GM12878 (cell line): Measurements from ENCODE around the gene GLI1. TPM values are rescaled to one million over a fixed set of nuclear protein-coding genes. Genes with fewer than 3 reads are reported as not detected.

ENCODE experiments used
- ATAC-seq: fragments of 200-7000 bp; cut with Tn5 transposase; 3 replicates; pipeline ENCODE4 v1.9.1; 2020; ENCODE audit warnings: mild to moderate bottlenecking, moderate library complexity
- BruUV-seq: library from RNA; stranded (reverse); fragments of 400-500 nt; replicated peaks from 2 replicates; lab custom pipeline; 2021; lab: Mats Ljungman, UMichigan
- CTCF ChIA-PET: fragments of 300-600 bp; sonication (Branson Sonifier 250); formaldehyde crosslinking; extraction: SDS; loops from one replicate; lab custom pipeline; 2021; ENCODE audit warnings: inconsistent platforms; lab: Yijun Ruan, JAX
- POLR2A ChIA-PET: fragments of 350-600 bp; formaldehyde crosslinking; extraction: SDS; loops from one replicate; lab custom pipeline; 2021; ENCODE audit warnings: inconsistent platforms; lab: Charles Lee
- RAD21 ChIA-PET: fragments of 300-600 bp; sonication (Branson Sonifier 250); formaldehyde crosslinking; loops from one replicate; lab custom pipeline; 2023; ENCODE audit warnings: antibody characterized with exemption; ENCODE audit not compliant: unreplicated experiment; lab: Charles Lee
- SMC1A ChIA-PET: fragments of 300-600 bp; sonication (Branson Sonifier 250); formaldehyde crosslinking; loops from one replicate; lab custom pipeline; 2023; ENCODE audit not compliant: unreplicated experiment, uncharacterized antibody; lab: Charles Lee
- DNase-seq: peaks from one replicate; pipeline ENCODE4 v3.0.0-alpha.2; 2011; ENCODE audit warnings: low read depth, low spot score
- FAIRE-seq: peaks from 3 replicates; lab custom pipeline; 2011; peaks lifted over from hg19 to GRCh38; lab: Jason Lieb, UNC
- H2AFZ ChIP-seq: 2 replicates; pipeline ENCODE4 v1.6.0; 2011; ENCODE audit warnings: low read depth, low read length, control low read depth; ENCODE audit not compliant: control insufficient read depth
- H3K27ac ChIP-seq: 2 replicates; pipeline ENCODE4 v1.5.1; 2011; ENCODE audit warnings: control low read depth; ENCODE audit not compliant: control insufficient read depth, insufficient read depth
- H3K27me3 ChIP-seq, 2 experiments: replicated peaks in 1 of 2; 2 replicates each; pipeline versions ENCODE4 v1.6.0 to v1.6.1; 2011; ENCODE audit warnings: low read length in 1 of 2; ENCODE audit not compliant: control insufficient read depth in 2 of 2, insufficient read depth in 2 of 2
- H3K36me3 ChIP-seq, 2 experiments: 2 replicates each; pipeline ENCODE4 v1.5.1; 2011; ENCODE audit warnings: low read length in 1 of 2; ENCODE audit not compliant: control insufficient read depth in 2 of 2, insufficient read depth in 2 of 2
- H3K4me1 ChIP-seq: 2 replicates; pipeline ENCODE4 v1.6.1; 2011; ENCODE audit warnings: mild to moderate bottlenecking, low read length, moderate library complexity, mixed read lengths; ENCODE audit not compliant: control insufficient read depth, insufficient read depth
- H3K4me2 ChIP-seq: 2 replicates; pipeline ENCODE4 v1.6.0; 2011; ENCODE audit warnings: control low read depth; ENCODE audit not compliant: control insufficient read depth, insufficient read depth
- H3K4me3 ChIP-seq: fragments of 200-600 bp; sonication (generic); 2 replicates; pipeline ENCODE4 v1.5.1; 2016
- H3K79me2 ChIP-seq: 2 replicates; pipeline ENCODE4 v1.6.0; 2011; ENCODE audit warnings: low read length; ENCODE audit not compliant: control insufficient read depth, insufficient read depth
- H3K9ac ChIP-seq: 2 replicates; pipeline ENCODE4 v1.8.0; 2011; ENCODE audit warnings: low read length, control low read depth, mixed read lengths; ENCODE audit not compliant: control insufficient read depth, insufficient read depth
- H3K9me3 ChIP-seq: replicated peaks from 3 replicates; pipeline ENCODE4 v1.5.1; 2011; ENCODE audit warnings: mild to moderate bottlenecking, low read length; ENCODE audit not compliant: control insufficient read depth, insufficient read depth
- H4K20me1 ChIP-seq: 2 replicates; pipeline ENCODE4 v1.6.0; 2011; ENCODE audit not compliant: control insufficient read depth, insufficient read depth
- BCL3 ChIP-seq: IDR thresholded peaks from 2 replicates; pipeline ENCODE4 v1.6.1; 2011; ENCODE audit warnings: borderline replicate concordance, low read depth, mild to moderate bottlenecking, moderate library complexity, low read length; ENCODE audit not compliant: insufficient read depth, poor library complexity, severe bottlenecking
- BCLAF1 ChIP-seq: fragments of 450-650 bp; IDR thresholded peaks from 2 replicates; pipeline ENCODE4 v1.6.1; 2017; ENCODE audit warnings: antibody characterized with exemption, mild to moderate bottlenecking, moderate library complexity
- CHD2 ChIP-seq: IDR thresholded peaks from 2 replicates; pipeline ENCODE4 v1.6.1; 2011; ENCODE audit warnings: low read depth, low read length, improper control_type of control experiment, borderline replicate concordance
- CTCF ChIP-seq, 3 experiments: IDR thresholded peaks in 2 of 3; conservative IDR thresholded peaks in 1 of 3; 2 replicates each; pipeline ENCODE4 v1.5.1; 2011; ENCODE audit warnings: low read depth in 3 of 3, low read length in 3 of 3, mild to moderate bottlenecking in 3 of 3, control low read depth in 2 of 3, moderate library complexity in 2 of 3, inconsistent platforms in 1 of 3, mixed read lengths in 1 of 3; ENCODE audit not compliant: control insufficient read depth in 2 of 3, insufficient read depth in 1 of 3; ENCODE audit errors: extremely low read depth in 1 of 3
- ELK1 ChIP-seq: IDR thresholded peaks from 2 replicates; pipeline ENCODE4 v1.6.1; 2012; ENCODE audit warnings: low read depth, low read length, improper control_type of control experiment
- IKZF1 ChIP-seq: fragments of 450-650 bp; conservative IDR thresholded peaks from 2 replicates; pipeline ENCODE4 v1.6.1; 2017; ENCODE audit warnings: antibody characterized with exemption, mild to moderate bottlenecking
- MXI1 ChIP-seq: fragments of 150-350 bp; IDR thresholded peaks from 2 replicates; pipeline ENCODE4 v1.6.1; 2011; ENCODE audit warnings: low read depth, mild to moderate bottlenecking, inconsistent platforms, low read length, improper control_type of control experiment
- ZNF217 ChIP-seq: fragments of 450-650 bp; IDR thresholded peaks from 2 replicates; pipeline ENCODE4 v1.6.1; 2017; ENCODE audit warnings: antibody characterized with exemption, mild to moderate bottlenecking
- ZNF592 ChIP-seq: fragments of 450-650 bp; IDR thresholded peaks from 2 replicates; pipeline ENCODE4 v1.6.1; 2017; ENCODE audit warnings: mild to moderate bottlenecking, moderate library complexity
- WGBS: methylation state at CpG from one replicate; pipeline ENCODE4 v1.1.6; 2016; ENCODE audit warnings: low lambda C conversion rate; ENCODE audit not compliant: insufficient replicate concordance, insufficient coverage; ENCODE audit errors: missing lambda C conversion rate; 5-methylcytosine and 5-hydroxymethylcytosine counted together
- in situ Hi-C: fragments of 300-500 bp; cut with MboI; formaldehyde crosslinking; loops from 9 replicates; pipeline ENCODE4 v1.14.3; 2018; ENCODE audit warnings: mixed read lengths
- intact Hi-C: fragments of 100-400 bp; cut with micrococcal nuclease; formaldehyde crosslinking; loops from one replicate; pipeline ENCODE4 v1.14.2; 2022; ENCODE audit not compliant: unreplicated experiment
- polyA plus RNA-seq, 11 experiments: library from polyadenylated mRNA; depleted of rRNA in 4 of 11; unstranded in 6 of 11; stranded (reverse) in 5 of 11; fragments of >200 nt; fragmentation: Nextera tagmentation in 4 of 11; fragmentation: Illumina TruSeq in 1 of 11; extraction: Ambion mirVana in 4 of 11; extraction: Trizol in 1 of 11; gene quantifications; 1 replicate in 1 of 11; 2 replicates in 10 of 11; pipeline versions ENCODE4 v1.2.1 to v1.2.3, GENCODE V29; 2011 to 2016; ENCODE audit warnings: inconsistent platforms in 2 of 11, missing spikeins in 2 of 11, low read depth in 1 of 11
- total RNA-seq, 4 experiments: library from RNA; depleted of rRNA in 3 of 4; stranded (reverse); fragments of >200 nt in 3 of 4; fragmentation: Illumina TruSeq in 1 of 4; extraction: Trizol in 1 of 4; gene quantifications; 2 replicates each; pipeline versions ENCODE4 v1.2.1 to v1.2.3, GENCODE V29; 2013 to 2021

The GLI1 gene
- total and polyA plus RNA-seq, 10 of the 15 experiments (the other 5 are each of a cell fraction or from before 2014, with no cell fraction given), result 0.27 to 1.2 (median 0.49) TPM

- no peak overlapping the region for H3K9ac ChIP-seq
- H2AFZ ChIP-seq, result no peak overlapping the region
- no peaks in the 10 kb centered on the region for H3K9me3 ChIP-seq
- H4K20me1 ChIP-seq, result peaks cover 4% of the 10 kb centered on the region; the same call in 1 of the 2 replicates
- CTCF ChIA-PET, result interaction anchor here (1.2 to 4.0 kb wide), 3 partner anchors 38 to 238 kb away, joined by 3 to 13 read pairs (median 3); partner anchors contain the start of gene ARHGAP9
- no peaks in the 10 kb centered on the region for H3K27me3 ChIP-seq
- no peak for DNase-seq
- no peak for ATAC-seq
- peak; percentile 31 for FAIRE-seq
- no peak for TF ChIP-seq BCL3
- no peak for TF ChIP-seq CHD2
- TF ChIP-seq ZNF217, result no peak
- no peak for TF ChIP-seq IKZF1
- no peak for TF ChIP-seq ELK1
- TF ChIP-seq MXI1, result no peak
- TF ChIP-seq CTCF (IDR thresholded peaks at IDR 0.05 in 2 of 3, conservative IDR thresholded peaks at IDR 0.05 in 1 of 3; ENCODE audit: control insufficient read depth in 2 of 3, extremely low read depth in 1 of 3, insufficient read depth in 1 of 3, low read depth in 3 of 3, low read length in 3 of 3), result no peak
- no peak for TF ChIP-seq ZNF592
- no peak for TF ChIP-seq BCLAF1
- peaks cover 13% of the 10 kb centered on the region for H3K4me1 ChIP-seq
- H3K27ac ChIP-seq, result no peak overlapping the region
- no TSS peak for BruUV-seq
- intact Hi-C loops (no loop called here), in situ Hi-C loops (no loop called here)
- SMC1A ChIA-PET, result interaction anchor here (1.6 kb wide), 1 partner anchor 88 kb away, joined by 3 read pairs; no protein-coding TSS in a partner anchor
- POLR2A ChIA-PET, result interaction anchor here (0.8 to 1.3 kb wide), 2 partner anchors 27 to 38 kb away, joined by 4 to 5 read pairs; partner anchors contain the start of gene ARHGAP9
- RAD21 ChIA-PET, result no interaction called here
- peaks cover 22 to 33% of the 10 kb centered on the region in 2 experiments for H3K36me3 ChIP-seq
- H3K4me2 ChIP-seq, result peak overlapping the region; percentile 61
- H3K4me3 ChIP-seq, result peak overlapping the region; percentile 98
- 90% methylated on average over 8 of the region's 8 CpGs for WGBS
- peaks cover 32% of the 10 kb centered on the region for H3K79me2 ChIP-seq
Observed at GRCh38 chr12:57518176-57518919, 58.8 kb downstream of the GLI1 start.
